ENCODE data around the gene RAMP2. TPM values are rescaled to one million over a fixed set of nuclear protein-coding genes. Genes with fewer than 3 reads are reported as not detected.
"Not testable (repeated sequence)": the region's sequence is repeated elsewhere in the genome, so short reads cannot be mapped to it uniquely, and the experiment has no call there.

The RAMP2 gene
- total RNA-seq, 1 donor = 0.27 TPM

DNA sequence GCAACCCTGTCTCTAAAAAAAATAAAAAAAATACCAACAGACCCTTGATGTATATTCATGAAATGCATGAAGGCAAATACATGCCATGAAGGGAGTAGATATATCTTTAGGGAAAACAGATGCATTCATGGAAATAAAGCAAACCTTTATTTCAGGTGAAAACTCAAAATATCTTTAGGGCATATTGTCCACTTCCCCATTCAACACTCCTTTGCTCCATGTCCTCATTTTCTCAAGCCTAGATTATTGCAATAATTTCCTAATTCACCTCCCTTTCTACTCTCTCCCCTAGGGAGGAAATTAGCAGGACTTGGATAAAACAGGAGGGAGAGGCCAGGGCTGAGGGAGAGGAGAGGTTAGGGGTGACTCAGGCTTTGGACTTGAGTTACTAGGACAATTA, 6.5 kb downstream of the RAMP2 start:
- no peak for DNase-seq (ENCODE audit: low read depth in 2 of 3, low spot score in 2 of 3)

- DNase-seq (ENCODE audit: low read depth in 2 of 3, low spot score in 2 of 3) = not testable (repeated sequence)
These were observed 7.0 kb downstream of the RAMP2 start for GRCh38 chr17:42768006-42768405.

DNA sequence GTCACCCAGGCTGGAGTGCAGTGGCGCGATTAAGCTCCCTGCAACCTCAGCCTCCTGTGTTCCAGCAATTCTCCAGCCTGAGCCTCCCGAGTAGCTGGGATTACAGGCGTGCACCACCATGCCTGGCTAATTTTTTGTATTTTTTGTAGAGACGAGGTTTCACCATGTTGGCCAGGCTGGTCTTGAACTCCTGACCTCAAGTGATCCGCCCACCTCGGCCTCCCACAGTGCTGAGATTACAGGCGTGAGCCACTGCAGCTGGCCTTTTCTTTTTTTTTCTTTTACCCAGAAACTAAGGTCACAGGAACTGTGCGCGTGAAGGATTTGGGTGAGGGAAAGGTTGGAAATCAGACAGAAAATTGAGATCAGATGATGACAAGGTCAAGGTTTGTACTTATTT, 8.9 kb downstream of the RAMP2 start:
- DNase-seq (ENCODE audit: low read depth in 2 of 3, low spot score in 2 of 3) = not testable (repeated sequence)

- DNase-seq (ENCODE audit: low read depth in 2 of 3, low spot score in 2 of 3) = no peak
These were observed 11.9 kb downstream of the RAMP2 start for GRCh38 chr17:42772945-42773289.

- DNase-seq (ENCODE audit: low read depth in 2 of 3, low spot score in 2 of 3) = peak; percentile 46 to 54 (median 54)
These were observed 12.4 kb downstream of the RAMP2 start, which contains the start of gene VPS25 for GRCh38 chr17:42773290-42774035. Gene VPS25, plus strand, starts transcription at chr17:42773449. Its CDS starts 27 bp downstream, at chr17:42773476.

GRCh38 chr17:42774066-42774745, 13.2 kb downstream of the RAMP2 start:
- DNase-seq (ENCODE audit: low read depth in 2 of 3, low spot score in 2 of 3) = no peak

- DNase-seq (ENCODE audit: low read depth in 2 of 3, low spot score in 2 of 3) = peak in 1 of 3 donors; percentile 34
These were observed 14.6 kb downstream of the RAMP2 start for GRCh38 chr17:42775534-42776098.

DNA sequence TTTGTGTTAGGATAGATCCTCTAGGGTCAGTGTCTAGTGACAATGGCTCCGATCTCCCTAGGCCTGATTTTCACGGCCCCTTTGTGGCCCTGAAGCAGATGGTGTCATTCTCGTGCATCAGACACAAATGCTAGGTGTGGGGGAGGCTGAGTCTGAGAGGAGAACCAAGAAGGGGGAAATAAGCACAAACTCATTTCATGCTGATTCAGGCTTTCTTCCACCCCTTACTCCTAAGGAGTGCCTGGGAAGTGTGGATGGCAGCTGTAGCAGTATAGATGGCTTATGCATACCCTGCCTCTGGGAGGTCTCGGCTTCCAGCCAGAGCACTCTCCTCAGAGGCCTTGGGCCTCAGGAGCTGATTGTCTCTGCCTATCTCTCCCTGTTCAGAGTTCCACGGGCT, 17.5 kb downstream of the RAMP2 start:
- no peak for DNase-seq (ENCODE audit: low read depth in 2 of 3, low spot score in 2 of 3)

DNA sequence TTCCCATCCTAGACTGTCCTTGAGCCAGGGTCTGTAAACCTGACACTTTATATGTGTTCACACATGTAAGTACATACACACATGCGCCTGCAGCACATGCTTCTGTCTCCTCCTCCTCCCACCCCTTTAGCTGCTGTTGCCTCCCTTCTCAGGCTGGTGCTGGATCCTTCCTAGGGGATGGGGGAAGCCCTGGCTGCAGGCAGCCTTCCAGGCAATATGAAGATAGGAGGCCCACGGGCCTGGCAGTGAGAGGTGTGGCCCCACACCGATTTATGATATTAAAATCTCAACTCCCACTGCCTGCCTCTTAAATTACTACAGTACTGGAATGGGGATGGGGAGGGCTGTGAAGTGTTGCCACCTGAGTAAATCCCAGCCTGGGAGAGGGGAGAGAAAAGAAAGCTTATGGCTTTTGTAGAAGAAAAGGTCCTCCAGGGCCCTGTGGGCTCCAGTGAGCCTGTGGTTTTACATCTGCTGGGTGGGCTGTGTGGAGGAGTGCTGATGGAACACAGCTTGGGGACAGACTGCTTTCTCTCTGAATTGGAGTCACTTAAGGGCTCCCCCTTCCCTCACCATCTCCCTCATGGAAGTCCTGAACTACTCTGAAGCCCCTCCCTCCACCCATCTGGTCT, 18.4 kb downstream of the RAMP2 start:
- DNase-seq (ENCODE audit: low read depth in 2 of 3, low spot score in 2 of 3) = no peak

DNA sequence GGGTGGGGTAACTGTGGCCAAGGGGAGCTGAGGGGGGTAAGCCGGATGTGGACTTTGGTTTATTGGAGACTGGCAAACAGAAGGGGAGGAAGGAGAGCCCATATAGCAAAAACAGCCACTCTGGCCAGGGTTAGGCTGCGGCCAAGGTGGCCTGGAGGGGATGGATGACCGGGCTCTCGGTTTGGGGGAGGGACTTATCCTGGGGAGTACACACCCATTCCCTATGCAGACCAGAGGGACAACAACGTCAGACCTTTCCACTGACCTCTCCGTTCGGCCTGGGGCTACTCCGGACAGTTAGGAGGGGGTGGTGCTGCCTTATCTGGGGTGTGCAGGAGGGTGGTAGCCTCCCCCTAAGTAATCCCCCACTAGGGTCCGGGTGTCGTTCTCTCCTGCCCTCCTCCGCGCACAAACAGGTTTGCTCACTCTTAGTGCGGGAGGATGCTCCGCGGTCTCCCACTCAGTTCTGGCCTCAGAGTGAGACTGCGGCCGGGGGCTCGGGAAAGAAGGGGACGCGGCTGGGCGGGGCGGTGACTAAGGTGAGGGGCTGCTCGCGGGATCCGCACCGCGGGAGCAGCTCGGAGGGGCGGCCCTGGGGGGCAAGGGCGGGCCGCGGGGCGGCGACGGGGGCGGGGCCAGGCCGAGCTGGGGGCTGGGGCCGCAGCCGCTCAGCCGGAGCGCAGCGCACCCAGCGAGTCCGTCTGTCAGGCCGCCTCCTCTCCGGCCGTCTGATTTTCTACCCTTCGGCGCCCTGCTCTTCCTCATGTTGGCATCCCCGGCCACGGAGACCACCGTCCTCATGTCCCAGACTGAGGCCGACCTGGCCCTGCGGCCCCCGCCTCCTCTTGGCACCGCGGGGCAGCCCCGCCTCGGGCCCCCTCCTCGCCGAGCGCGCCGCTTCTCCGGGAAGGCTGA, 19.2 kb downstream of the RAMP2 start, which contains the start of gene WNK4:
WNK4 (plus strand) TSS at position 675 of the 915 bp plus-strand sequence; CDS start at position 764, 89 bp downstream.
- no peak for DNase-seq (ENCODE audit: low read depth in 2 of 3, low spot score in 2 of 3)

DNA sequence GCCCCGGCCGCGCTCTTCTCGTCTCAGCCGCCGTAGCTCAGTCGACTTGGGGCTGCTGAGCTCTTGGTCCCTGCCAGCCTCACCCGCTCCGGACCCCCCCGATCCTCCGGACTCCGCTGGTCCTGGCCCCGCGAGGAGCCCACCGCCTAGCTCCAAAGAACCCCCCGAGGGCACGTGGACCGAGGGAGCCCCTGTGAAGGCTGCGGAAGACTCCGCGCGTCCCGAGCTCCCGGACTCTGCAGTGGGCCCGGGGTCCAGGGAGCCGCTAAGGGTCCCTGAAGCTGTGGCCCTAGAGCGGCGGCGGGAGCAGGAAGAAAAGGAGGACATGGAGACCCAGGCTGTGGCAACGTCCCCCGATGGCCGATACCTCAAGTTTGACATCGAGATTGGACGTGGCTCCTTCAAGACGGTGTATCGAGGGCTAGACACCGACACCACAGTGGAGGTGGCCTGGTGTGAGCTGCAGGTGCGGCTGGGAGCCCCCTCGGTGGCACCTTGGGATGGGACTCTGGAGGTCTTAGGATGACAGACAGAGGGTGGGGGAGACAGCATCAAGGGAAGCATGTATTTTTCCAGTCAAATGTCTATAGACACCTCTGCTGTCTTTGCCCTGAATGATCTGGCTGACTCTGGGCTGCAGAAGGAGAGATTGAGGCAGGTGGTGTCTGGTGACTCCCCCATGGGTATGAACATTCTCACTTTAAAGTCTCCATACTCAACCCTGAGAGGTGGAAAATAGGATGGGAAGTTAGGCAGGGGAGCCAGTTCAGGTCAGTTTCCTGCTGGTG, 20.0 kb downstream of the RAMP2 start:
- DNase-seq (ENCODE audit: low read depth in 2 of 3, low spot score in 2 of 3) = no peak

GRCh38 chr17:42781639-42782165, 20.7 kb downstream of the RAMP2 start:
- no peak for DNase-seq (ENCODE audit: low read depth in 2 of 3, low spot score in 2 of 3)

GRCh38 chr17:42782166-42783061, 21.4 kb downstream of the RAMP2 start:
- DNase-seq (ENCODE audit: low read depth in 2 of 3, low spot score in 2 of 3) = no peak

- DNase-seq (ENCODE audit: low read depth in 2 of 3, low spot score in 2 of 3) = no peak
These were observed 22.2 kb downstream of the RAMP2 start for GRCh38 chr17:42783062-42783790.

DNA sequence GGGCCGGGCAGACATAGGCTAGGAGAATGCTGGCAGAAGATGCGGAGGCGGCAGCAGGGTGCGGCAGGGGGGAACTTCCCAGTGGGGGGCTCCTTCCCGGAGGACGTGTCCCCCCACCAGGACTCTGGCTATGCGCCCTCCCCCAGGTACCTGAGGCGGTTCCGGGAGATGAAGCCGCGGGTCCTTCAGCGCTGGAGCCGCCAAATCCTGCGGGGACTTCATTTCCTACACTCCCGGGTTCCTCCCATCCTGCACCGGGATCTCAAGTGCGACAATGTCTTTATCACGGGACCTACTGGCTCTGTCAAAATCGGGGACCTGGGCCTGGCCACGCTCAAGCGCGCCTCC, 22.7 kb downstream of the RAMP2 start:
- DNase-seq (ENCODE audit: low read depth in 2 of 3, low spot score in 2 of 3) = no peak

- no peak for DNase-seq (ENCODE audit: low read depth in 2 of 3, low spot score in 2 of 3)
These were observed 23.4 kb downstream of the RAMP2 start for GRCh38 chr17:42784409-42784808.

- DNase-seq (ENCODE audit: low read depth in 2 of 3, low spot score in 2 of 3) = no peak
These were observed 24.0 kb downstream of the RAMP2 start for GRCh38 chr17:42784811-42785592.

Measured in hematopoietic multipotent progenitor cell (in vitro differentiated cells).